ENCODE measurements around the gene MRO.
"Not testable (repeated sequence)": the region's sequence is repeated elsewhere in the genome, so short reads cannot be mapped to it uniquely, and the experiment has no call there.

The MRO gene

DNA sequence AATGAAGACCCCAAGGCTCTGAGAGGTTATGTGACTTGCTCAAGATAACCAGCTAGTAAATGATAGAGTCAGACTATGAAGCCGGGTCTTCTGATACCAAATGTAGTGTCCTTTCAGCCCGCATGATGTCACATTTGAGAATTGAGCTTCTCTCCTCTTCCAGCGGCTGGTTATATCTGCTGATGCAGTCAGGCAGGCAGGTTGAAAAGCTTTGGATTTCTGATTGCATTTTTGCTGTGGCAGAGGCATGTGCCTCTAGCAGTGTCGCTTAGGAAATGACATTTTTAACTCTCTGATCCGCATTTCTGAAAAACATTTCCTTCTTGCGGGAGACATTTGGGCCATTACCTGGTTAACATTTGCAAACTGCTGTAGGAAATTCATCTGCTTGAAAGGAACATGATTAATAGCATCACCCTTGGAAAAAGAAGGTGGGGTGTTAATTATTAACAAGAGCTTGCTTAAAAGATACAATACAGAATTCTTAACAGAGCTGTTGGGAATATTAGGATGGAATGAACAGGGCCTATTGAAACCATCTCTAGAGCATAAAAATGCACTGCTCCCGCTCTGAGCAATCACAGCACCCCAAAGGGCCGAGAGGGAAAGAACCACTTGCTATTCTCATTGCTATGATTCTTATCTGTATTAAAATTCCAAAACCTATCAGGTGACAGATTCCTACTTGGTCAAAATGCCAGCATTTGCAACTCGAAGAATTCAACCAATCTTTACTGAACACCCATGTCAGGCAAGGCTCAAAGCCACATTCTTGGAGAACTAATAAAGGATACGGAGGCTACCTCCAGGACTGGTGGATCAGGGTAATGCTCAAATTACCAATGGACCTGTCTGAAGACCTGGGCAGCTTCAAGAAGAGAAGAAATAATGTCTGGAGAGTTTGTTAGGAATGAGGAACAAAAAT is 25.9 kb downstream of the MRO start:
- in situ Hi-C loops (cut with MboI; ENCODE audit: low sequenced_read_pairs): no loop called here

DNA sequence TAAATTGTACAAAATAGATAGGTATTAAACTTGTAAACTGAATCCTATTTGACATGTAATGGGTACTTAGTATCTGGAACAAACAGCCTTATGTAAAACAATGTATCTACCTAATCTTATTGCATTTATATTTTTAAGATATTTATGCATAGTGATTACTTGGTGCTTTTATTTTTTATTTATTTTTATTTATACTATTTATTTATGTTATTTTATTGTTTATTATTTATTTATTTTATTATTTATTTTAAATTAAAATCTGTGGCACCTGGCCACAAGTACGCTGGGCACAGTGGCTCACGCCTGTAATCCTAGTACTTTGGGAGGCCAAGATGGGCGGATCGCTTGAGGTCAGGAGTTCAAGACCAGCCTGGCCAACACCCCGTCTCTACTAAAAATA is 26.9 kb downstream of the MRO start:
- in situ Hi-C loops (cut with MboI; ENCODE audit: low sequenced_read_pairs): no loop called here

DNA sequence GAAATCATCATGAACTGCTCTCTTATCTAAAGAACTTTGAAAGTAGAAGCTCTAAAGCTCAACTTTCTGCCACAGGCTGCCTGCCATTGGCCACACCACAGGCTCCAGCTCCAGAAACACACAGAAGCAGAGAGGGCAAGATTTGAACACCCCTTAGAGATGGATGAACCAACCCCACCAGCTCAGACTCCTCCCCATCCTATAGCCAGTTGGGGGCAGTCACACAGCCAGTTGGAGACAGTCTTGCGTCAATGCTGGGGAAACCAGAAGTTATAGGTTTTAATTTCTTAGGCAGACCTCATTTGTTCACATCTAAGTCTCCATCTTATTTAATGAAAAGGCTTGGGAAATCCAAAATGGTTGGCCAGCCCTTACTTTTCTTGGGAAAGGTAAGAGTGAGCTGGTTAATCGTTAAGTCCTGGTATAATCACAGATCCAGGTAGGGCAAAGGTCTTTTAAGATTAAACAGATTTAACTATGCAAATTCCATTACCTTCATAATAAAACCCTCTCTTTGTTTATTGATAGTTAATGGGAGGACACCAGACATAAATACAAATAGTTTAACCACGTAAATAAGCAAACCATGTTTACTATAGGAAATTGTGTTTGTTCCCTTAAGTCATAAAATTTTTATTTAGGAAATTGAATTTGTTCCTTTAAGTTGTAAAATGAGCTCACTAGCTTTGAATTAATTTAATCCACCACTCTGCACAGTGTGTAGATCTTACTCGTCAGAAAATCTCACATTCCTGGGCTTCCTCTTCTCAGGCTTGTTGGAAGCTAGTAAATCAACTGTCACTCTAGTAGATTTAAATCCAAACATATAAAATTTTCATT is 28.0 kb downstream of the MRO start:
- in situ Hi-C loops (cut with MboI; ENCODE audit: low sequenced_read_pairs): no loop called here

DNA sequence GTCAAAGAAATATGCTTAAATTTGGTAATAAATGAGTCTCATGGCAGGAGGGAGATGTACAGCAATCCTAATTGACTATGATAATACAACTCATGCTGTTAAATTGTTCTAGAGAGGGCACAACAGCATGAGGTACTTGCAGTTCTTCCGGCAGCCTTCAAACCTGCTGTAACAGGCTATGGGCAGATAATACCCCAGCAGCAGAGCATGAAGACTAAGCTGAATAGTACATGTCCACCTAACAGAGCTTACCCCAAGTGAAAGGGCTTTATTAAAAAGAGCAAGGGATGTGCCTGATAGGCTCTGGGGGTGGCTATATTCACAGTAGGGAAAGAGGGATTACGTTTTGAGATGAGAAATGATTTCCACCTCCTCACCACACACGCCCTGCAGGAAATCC is 28.9 kb downstream of the MRO start:
- in situ Hi-C loops (cut with MboI; ENCODE audit: low sequenced_read_pairs): no loop called here

DNA sequence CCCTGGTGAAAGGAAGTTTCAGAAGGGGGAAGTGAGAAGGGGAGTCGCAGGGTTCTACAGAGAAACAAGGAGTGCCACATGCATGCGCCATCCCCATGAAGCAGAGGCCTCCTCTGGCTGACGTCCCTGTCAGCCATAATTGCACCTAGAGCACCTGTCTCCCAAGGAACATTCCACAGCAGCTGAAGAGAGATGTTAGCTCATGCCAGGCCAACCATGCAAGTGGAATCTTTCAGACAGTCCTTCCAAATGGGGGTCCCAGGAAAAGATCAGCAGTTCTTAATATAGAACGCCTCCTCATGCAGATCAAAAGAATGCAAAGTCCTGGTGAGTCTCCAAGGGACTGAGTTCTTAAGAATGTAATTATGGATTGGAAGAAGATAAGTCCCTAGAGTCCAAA is 29.6 kb downstream of the MRO start:
- in situ Hi-C loops (cut with MboI; ENCODE audit: low sequenced_read_pairs): no loop called here

DNA sequence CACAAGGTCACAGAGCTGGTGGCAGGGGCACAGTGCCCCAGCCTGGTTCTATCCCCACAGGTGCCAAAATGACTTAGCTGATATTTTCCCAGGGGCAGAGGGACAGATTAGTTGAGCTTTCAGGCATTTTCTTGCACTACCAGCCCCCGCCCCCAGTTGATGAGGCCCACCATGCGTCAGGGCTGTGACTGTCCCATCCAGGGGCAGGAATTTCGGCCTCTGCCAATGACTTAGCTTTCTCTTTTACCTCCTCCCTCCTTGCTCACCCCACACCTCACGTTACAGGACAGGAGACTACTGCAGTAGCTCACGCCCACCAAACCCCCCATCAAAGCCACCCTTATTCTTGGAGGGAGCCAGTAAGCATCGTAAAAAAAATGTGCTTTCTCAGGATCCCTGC is 31.5 kb downstream of the MRO start:
- in situ Hi-C loops (cut with MboI; ENCODE audit: low sequenced_read_pairs): no loop called here

DNA sequence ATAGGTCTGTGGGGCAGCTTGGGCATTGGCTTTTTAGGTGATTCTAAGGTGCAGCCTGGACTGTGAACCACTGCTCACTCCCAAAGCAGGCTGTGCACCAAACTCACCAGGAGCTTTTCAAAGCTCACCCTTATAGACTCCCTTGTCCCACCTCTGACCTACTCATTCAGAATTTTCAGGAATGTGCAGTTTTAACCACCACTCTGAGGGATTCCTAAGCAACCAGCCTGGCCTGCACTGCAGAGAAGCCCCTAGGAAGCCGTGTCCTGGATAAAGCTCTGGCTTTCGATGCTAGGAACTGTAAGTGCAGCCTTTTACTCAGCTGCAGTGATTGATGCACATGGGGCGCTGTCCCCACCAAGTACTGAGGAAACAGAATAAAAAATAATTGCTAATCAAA is 33.0 kb downstream of the MRO start:
- in situ Hi-C loops (cut with MboI; ENCODE audit: low sequenced_read_pairs): no loop called here

DNA sequence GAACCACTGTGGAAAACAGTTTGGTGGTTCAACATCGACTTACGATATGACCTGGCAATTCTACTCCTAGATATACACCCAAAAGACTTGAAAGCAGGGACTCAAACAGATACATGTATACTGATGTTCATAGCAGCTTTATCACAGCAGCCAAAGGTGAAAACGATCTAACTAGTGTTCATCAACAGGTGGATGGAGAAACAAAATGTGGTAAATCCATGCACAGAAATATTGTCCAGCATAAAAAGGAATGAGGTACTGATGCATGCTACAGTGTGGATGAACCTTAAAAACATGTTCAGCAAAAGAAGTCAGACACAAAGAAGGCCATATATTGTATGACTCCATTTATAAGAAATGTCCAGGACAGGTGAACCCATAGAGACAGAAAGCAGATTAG is 36.3 kb downstream of the MRO start:
- in situ Hi-C loops (cut with MboI; ENCODE audit: low sequenced_read_pairs): no loop called here

DNA sequence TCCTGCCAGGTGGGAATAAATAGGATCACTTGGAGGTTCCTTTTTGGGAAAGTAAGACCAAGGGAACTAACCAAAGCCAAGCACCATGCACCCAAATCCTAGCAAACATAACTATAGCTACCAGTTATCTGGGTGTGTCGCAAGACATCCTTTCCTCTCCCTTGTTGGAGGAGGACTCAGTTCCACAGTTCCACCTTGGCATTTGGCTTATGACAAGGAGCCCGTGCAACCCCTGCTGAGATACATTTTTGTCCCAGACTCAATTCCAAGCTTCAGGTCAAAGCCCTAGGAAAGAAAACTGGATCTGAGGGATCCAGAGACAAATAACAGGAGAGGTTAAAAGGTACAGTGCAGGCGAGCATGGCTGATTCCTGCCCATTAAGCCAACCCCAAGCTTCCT is 40.8 kb downstream of the MRO start:
- in situ Hi-C loops (cut with MboI; ENCODE audit: low sequenced_read_pairs): not testable (repeated sequence)

DNA sequence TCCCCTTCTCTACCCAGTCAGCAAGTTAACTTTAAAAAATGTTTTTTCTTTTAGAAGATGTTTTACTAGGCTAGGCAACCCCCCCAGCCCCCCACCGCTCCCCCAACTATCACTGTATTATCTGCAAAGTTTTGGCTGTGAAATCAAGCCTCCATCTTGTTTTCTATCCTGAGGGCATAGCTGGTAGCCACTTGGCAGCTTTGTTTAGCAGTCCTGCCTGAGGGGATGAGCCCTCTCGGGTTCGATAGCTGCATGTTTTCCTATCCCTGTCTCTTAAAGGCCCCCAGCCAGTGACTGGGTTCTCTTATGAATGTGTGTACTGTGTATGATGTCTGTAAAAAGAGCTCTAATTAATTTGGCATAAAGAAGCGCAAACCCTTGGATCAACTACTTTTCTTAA is 43.4 kb downstream of the MRO start:
- in situ Hi-C loops (cut with MboI; ENCODE audit: low sequenced_read_pairs): no loop called here

DNA sequence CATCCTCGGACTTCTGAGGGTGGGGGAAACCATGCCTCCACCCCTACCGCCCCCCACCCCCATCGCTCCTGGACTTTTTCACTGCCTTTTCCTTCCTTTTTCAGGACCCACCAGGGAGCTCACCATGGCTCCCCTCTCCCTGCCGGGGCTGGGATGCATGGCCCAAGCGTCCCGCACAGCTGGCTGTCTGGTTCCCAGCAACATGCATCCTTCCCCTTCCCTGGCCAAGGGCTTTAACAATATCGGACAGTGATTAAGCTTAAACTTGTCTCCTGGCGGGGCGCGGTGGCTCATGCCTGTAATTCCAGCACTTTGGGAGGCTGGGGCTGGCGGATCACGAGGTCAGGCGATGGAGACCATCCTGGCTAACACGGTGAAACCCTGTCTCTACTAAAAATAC is 44.1 kb downstream of the MRO start:
- in situ Hi-C loops (cut with MboI; ENCODE audit: low sequenced_read_pairs): no loop called here

DNA sequence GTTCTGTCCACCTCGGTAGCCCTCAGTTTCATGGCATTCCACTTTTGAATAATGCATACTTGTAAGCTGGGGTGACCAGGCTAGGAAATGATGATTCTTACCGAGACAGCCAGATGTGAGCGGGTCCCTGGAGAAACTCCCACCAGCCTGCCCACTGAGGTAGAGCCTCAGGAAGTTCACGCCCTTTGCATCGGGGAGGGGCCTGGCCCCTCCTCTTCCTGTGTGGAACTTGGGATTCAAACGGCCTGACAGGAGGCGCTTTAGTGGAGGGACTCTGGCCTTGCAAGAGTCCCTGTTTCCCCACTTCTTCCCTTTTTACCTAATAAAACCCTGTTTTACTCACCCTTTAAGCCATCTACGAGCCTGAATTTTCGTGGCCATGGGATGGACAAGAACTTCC is 44.6 kb downstream of the MRO start:
- in situ Hi-C loops (cut with MboI; ENCODE audit: low sequenced_read_pairs): no loop called here

DNA sequence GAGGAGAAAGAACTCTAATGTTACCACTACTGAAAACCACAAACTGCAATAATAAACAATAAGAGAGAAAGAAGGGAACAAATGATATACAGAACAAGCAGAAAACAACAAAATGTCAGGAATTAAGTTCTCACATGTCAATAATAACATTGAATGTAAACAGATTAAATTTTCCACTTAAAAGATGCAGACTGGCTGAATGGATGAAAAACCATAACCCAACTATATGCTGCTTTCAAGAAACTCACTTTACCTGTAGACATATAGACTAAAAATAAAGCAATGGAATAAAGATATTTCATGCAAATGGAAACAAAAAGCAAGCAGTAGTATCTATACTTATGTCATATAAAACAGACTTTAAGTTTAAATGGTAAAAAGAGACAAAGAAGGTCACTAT is 50.4 kb downstream of the MRO start:
- in situ Hi-C loops (cut with MboI; ENCODE audit: low sequenced_read_pairs): no loop called here

DNA sequence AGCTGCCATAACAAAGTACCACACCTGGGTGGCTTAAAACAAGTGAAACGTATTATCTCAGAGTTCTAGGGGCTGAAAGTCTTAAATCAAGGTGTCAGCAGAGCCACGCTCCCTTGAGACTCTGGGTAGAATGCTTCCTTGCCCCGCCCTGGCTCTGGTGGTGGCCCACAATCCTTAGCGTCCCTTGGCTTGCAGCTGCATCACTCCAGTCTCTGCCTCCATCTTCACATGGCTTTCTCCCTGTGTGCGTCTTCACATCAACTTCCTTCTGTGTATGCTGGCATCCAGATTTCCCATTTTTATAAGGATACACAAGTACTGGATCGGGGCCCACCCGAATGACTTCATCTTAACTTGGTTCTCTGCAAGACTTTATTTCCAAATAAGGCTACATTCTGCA is 62.5 kb downstream of the MRO start:
- in situ Hi-C loops (cut with MboI; ENCODE audit: low sequenced_read_pairs): no loop called here

DNA sequence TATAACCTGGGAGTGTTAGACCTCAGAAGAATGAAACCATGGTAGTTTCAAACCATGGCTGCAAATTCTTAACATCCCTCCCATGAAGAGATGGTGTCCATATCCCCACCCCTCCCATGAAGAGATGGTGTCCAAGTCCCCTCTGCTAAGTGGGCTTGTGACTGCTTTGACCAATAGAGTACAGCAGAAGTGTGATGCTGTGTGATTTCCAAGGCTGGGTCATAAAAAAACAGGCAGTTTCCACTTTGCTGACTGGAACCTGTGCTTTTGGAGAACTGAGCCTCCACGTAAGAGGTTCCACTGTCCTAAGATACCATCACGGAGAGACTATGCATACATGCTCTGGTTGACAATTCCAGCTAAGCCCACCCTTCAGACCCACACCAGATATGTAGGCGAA is 65.5 kb downstream of the MRO start:
- in situ Hi-C loops (cut with MboI; ENCODE audit: low sequenced_read_pairs): no loop called here

DNA sequence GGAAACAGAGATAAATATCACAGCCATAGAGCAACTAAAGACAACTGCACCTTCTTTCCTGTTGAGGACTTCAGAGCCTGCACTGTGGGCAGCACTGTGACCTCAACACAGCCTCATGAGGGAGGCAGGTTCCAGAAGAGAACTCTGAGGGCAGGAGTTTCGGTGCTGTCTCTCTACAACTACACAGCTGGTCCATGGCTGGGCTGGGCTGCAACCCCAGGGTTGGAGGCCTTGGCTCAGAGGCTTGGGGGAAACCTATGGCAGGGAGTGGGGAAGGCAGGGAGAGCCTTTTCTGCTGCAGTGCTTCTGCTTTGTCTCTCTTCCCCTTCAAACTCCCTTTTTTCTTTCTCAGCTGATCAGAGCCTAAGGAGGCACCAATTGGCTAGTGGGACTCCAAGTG is 66.5 kb downstream of the MRO start:
- in situ Hi-C loops (cut with MboI; ENCODE audit: low sequenced_read_pairs): no loop called here

DNA sequence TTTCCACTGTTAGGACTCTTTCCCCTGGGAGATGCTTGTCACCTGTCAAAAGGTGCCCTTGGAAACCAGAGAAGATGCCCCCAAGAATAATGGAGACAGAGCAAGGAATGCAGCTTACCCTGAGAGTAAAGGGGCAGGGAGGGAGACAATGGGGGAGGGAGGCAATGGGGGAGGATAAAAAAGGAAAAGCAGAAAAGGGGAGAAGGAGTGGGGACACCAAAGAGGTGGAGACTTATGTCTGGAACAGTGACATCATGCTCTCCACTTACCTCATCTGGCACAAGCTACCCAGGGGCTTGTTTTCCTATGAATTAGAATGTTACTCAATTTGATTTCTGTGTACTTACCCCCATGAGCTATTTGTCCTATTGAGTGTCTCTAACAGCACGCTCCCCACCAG is 67.9 kb downstream of the MRO start:
- in situ Hi-C loops (cut with MboI; ENCODE audit: low sequenced_read_pairs): no loop called here

DNA sequence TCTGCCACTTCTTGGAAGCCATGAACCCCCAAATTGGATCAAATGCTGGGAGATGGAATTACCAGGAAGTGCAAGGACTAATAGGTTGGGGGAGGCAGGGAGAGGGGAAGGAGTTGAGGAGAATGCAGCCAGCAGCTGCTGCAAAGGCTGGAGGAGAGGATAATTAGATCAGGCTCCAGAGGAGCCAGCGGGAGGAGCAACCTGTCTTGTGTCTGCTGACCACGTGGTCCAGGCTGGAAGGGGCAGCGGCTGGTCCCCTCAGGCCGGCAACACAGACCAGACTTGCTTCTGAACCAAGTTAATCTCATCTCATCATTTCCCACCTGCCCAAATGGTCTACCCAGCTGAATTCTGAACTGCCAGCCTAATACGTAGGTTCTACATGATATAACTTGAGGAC is 68.3 kb downstream of the MRO start:
- in situ Hi-C loops (cut with MboI; ENCODE audit: low sequenced_read_pairs): no loop called here

DNA sequence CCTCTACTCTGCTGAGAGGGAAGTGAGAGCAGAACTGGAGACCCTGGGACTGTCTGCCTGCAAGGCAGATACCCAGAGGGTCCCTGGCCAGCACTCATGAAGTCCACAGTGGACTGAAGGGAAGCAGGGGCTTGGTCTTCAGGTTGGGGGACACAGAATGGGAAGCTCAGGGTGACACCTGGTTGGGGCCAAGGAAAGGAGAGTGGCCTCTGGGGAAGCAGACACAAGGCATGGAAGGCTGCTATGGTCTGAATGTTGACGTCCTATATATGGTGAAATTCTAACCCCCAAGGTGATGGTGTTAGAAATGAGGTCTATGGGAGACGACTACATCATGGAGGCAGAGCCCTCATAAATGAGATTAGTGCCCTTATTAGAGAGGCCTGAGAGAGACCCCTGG is 69.3 kb downstream of the MRO start:
- in situ Hi-C loops (cut with MboI; ENCODE audit: low sequenced_read_pairs): no loop called here

DNA sequence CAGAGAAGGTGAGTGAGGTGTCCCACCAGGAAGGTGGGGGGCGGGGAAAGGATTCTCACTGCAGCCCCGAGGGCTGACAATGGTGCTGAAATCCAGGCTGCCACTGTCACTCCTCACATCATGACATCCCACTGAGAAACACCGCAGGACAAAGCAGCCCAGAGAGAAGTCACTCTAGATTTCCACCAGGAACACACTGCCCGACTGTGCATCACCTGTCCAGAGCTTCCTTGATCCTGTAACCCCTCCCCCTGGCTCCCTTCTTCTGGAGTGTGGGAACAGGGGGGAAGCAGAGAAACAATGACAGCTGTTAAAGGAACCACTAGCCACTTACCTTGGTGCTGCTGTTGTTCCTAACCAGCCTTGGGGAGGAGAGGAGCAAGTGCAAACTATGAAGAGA is 69.9 kb downstream of the MRO start:
- in situ Hi-C loops (cut with MboI; ENCODE audit: low sequenced_read_pairs): no loop called here

DNA sequence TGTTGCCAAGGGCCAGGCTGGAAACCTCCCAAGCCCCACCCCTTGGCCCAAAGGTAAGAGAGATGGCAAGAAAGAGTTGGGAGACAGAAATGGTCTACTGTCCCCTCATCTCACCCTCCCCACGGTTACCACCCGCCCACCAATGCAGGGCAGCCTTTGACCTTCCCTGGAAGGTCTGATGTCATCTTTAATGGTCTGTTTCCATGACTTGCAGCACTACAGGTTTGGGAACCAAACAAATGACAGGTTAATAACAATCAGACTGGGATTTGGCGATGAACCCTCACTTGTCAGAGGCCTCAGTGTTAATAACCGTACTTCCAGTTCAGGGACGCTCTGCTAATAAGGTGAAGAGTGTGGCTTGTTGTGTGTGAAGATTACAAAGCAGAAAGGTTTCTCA is 70.4 kb downstream of the MRO start:
- in situ Hi-C loops (cut with MboI; ENCODE audit: low sequenced_read_pairs): no loop called here

Measured in hTERT RPE-1 (cell line).